Stimulated activated effector memory CD8-positive, alpha-beta T cell treated with anti-CD3 and anti-CD28 coated beads, Interleukin-12 subunit alpha, Interleukin-12 subunit beta, amount 100 ng/mL, for 72 hours (primary cell): ENCODE data around the gene ZNF124.
"Not testable (repeated sequence)": the region's sequence is repeated elsewhere in the genome, so short reads cannot be mapped to it uniquely, and the experiment has no call there.

Experiments
- ATAC-seq: fragments of 150-1000 bp; cut with Tn5 transposase; 2 replicates; pipeline ENCODE4 v1.10.0; 2021
- DNase-seq, 2 donors: peaks; one replicate each; pipeline ENCODE4 v3.0.0; 2021 to 2022; ENCODE audit warnings: low spot score in 2 of 2
- H3K27ac Mint-ChIP-seq: one replicate; pipeline ENCODE4 v1.8.0; 2022; ENCODE audit warnings: mild to moderate bottlenecking, mixed read lengths
- H3K36me3 Mint-ChIP-seq: one replicate; pipeline ENCODE4 v1.8.0; 2022; ENCODE audit warnings: mild to moderate bottlenecking, mixed read lengths
- H3K4me1 Mint-ChIP-seq: one replicate; pipeline ENCODE4 v1.8.0; 2022; ENCODE audit warnings: mixed read lengths
- H3K4me3 Mint-ChIP-seq: one replicate; pipeline ENCODE4 v1.8.0; 2022; ENCODE audit warnings: mild to moderate bottlenecking, mixed read lengths
- H3K9me3 Mint-ChIP-seq: one replicate; pipeline ENCODE4 v1.8.0; 2022; ENCODE audit warnings: mixed read lengths

Gene ZNF124

GRCh38 chr1:247185667-247186066 lies 13.8 kb upstream of the ZNF124 start:
- ATAC-seq = no peak
- no peak overlapping the region for H3K27ac Mint-ChIP-seq
- H3K9me3 Mint-ChIP-seq = peaks cover 27% of the 10 kb centered on the region

GRCh38 chr1:247184254-247184653 lies 12.4 kb upstream of the ZNF124 start:
- no peak overlapping the region for H3K27ac Mint-ChIP-seq
- H3K4me1 Mint-ChIP-seq = no peaks in the 10 kb centered on the region
- no peak for ATAC-seq
- peaks cover 4% of the 10 kb centered on the region for H3K36me3 Mint-ChIP-seq
- no peak for DNase-seq
- H3K9me3 Mint-ChIP-seq = peaks cover 23% of the 10 kb centered on the region
- H3K4me3 Mint-ChIP-seq = no peak overlapping the region

More at GRCh38 chr1:247185667-247186066, 13.8 kb upstream of the ZNF124 start:
- no peak overlapping the region for H3K4me3 Mint-ChIP-seq
- no peaks in the 10 kb centered on the region for H3K4me1 Mint-ChIP-seq
- H3K36me3 Mint-ChIP-seq = peaks cover 18% of the 10 kb centered on the region
- no peak for DNase-seq

GRCh38 chr1:247182994-247183393 lies 11.2 kb upstream of the ZNF124 start:
- H3K4me1 Mint-ChIP-seq = no peaks in the 10 kb centered on the region
- peaks cover 25% of the 10 kb centered on the region for H3K9me3 Mint-ChIP-seq
- no peaks in the 10 kb centered on the region for H3K36me3 Mint-ChIP-seq
- DNase-seq (no peak), ATAC-seq (no peak)
- H3K27ac Mint-ChIP-seq = no peak overlapping the region
- no peak overlapping the region for H3K4me3 Mint-ChIP-seq

GRCh38 chr1:247180581-247180980 lies 8.8 kb upstream of the ZNF124 start:
- peaks cover 20% of the 10 kb centered on the region for H3K9me3 Mint-ChIP-seq
- no peak overlapping the region for H3K27ac Mint-ChIP-seq
- DNase-seq (no peak), ATAC-seq (no peak)
- no peak overlapping the region for H3K4me3 Mint-ChIP-seq
- no peaks in the 10 kb centered on the region for H3K36me3 Mint-ChIP-seq
- no peaks in the 10 kb centered on the region for H3K4me1 Mint-ChIP-seq

- DNase-seq (no peak), ATAC-seq (no peak)
- H3K4me1 Mint-ChIP-seq = no peaks in the 10 kb centered on the region
- no peak overlapping the region for H3K27ac Mint-ChIP-seq
- peaks cover 12% of the 10 kb centered on the region for H3K9me3 Mint-ChIP-seq
- H3K36me3 Mint-ChIP-seq = no peaks in the 10 kb centered on the region
- no peak overlapping the region for H3K4me3 Mint-ChIP-seq
Observed at GRCh38 chr1:247177755-247178154, 5.9 kb upstream of the ZNF124 start.

GRCh38 chr1:247175458-247175857 lies 3.6 kb upstream of the ZNF124 start:
- no peaks in the 10 kb centered on the region for H3K36me3 Mint-ChIP-seq
- peaks cover 10% of the 10 kb centered on the region for H3K9me3 Mint-ChIP-seq
- no peak for ATAC-seq
- H3K4me1 Mint-ChIP-seq = peaks cover 1% of the 10 kb centered on the region
- no peak overlapping the region for H3K27ac Mint-ChIP-seq
- no peak for DNase-seq
- no peak overlapping the region for H3K4me3 Mint-ChIP-seq

GRCh38 chr1:247173431-247173830 lies 1.6 kb upstream of the ZNF124 start:
- Mint-ChIP-seq H3K4me3 (no peak overlapping the region), H3K27ac (no peak overlapping the region), H3K36me3 (no peaks in the 10 kb centered on the region), H3K4me1 (peaks cover 6% of the 10 kb centered on the region), H3K9me3 (peaks cover 4% of the 10 kb centered on the region)
- ATAC-seq = no peak
- DNase-seq = no peak

GRCh38 chr1:247172996-247173395 lies 1.2 kb upstream of the ZNF124 start:
- peaks cover 6% of the 10 kb centered on the region for H3K4me1 Mint-ChIP-seq
- no peak overlapping the region for H3K4me3 Mint-ChIP-seq
- ATAC-seq (no peak), DNase-seq (no peak)
- no peaks in the 10 kb centered on the region for H3K36me3 Mint-ChIP-seq
- H3K9me3 Mint-ChIP-seq = peaks cover 4% of the 10 kb centered on the region
- no peak overlapping the region for H3K27ac Mint-ChIP-seq

- ATAC-seq = peak; percentile 79
- not testable (repeated sequence) for H3K9me3 Mint-ChIP-seq, H3K27ac Mint-ChIP-seq, DNase-seq, H3K36me3 Mint-ChIP-seq, H3K4me3 Mint-ChIP-seq
- peaks cover 17% of the 10 kb centered on the region for H3K4me1 Mint-ChIP-seq
Observed at GRCh38 chr1:247171443-247171842, 377 bp downstream of the ZNF124 start.

- ATAC-seq (peak; percentile 45), DNase-seq (no peak)
- Mint-ChIP-seq H3K4me3 (no peak overlapping the region), H3K4me1 (peaks cover 35% of the 10 kb centered on the region), H3K9me3 (peaks cover 37% of the 10 kb centered on the region), H3K36me3 (peaks cover 7% of the 10 kb centered on the region), H3K27ac (no peak overlapping the region)
Observed at GRCh38 chr1:247165674-247166073, 6.1 kb downstream of the ZNF124 start.

GRCh38 chr1:247164694-247165093 lies 7.1 kb downstream of the ZNF124 start:
- DNase-seq = no peak
- H3K4me3 Mint-ChIP-seq = no peak overlapping the region
- no peak overlapping the region for H3K27ac Mint-ChIP-seq
- peaks cover 29% of the 10 kb centered on the region for H3K4me1 Mint-ChIP-seq
- peaks cover 7% of the 10 kb centered on the region for H3K36me3 Mint-ChIP-seq
- ATAC-seq = no peak
- peaks cover 39% of the 10 kb centered on the region for H3K9me3 Mint-ChIP-seq

- Mint-ChIP-seq H3K9me3 (peaks cover 26% of the 10 kb centered on the region), H3K36me3 (peaks cover 48% of the 10 kb centered on the region)
- ATAC-seq = no peak
Observed at GRCh38 chr1:247156787-247157232, 15.0 kb downstream of the ZNF124 start.

GRCh38 chr1:247147781-247148180 lies 24.0 kb downstream of the ZNF124 start:
- DNase-seq = no peak
- no peak overlapping the region for H3K4me3 Mint-ChIP-seq
- peaks cover 12% of the 10 kb centered on the region for H3K36me3 Mint-ChIP-seq
- H3K27ac Mint-ChIP-seq = no peak overlapping the region
- ATAC-seq = no peak
- peaks cover 29% of the 10 kb centered on the region for H3K9me3 Mint-ChIP-seq
- no peaks in the 10 kb centered on the region for H3K4me1 Mint-ChIP-seq

More at GRCh38 chr1:247156787-247157232, 15.0 kb downstream of the ZNF124 start:
- H3K4me3 Mint-ChIP-seq = no peak overlapping the region
- DNase-seq = no peak
- no peaks in the 10 kb centered on the region for H3K4me1 Mint-ChIP-seq
- H3K27ac Mint-ChIP-seq = no peak overlapping the region

GRCh38 chr1:247147120-247147519 lies 24.7 kb downstream of the ZNF124 start:
- DNase-seq, H3K4me1 Mint-ChIP-seq, H3K4me3 Mint-ChIP-seq, H3K27ac Mint-ChIP-seq, H3K36me3 Mint-ChIP-seq, ATAC-seq: not testable (repeated sequence)
- peaks cover 29% of the 10 kb centered on the region for H3K9me3 Mint-ChIP-seq

- H3K9me3 Mint-ChIP-seq = peaks cover 29% of the 10 kb centered on the region
- DNase-seq = no peak
- no peak for ATAC-seq
Observed at GRCh38 chr1:247146671-247147070, 25.1 kb downstream of the ZNF124 start.

GRCh38 chr1:247145279-247145678 lies 26.5 kb downstream of the ZNF124 start:
- Mint-ChIP-seq H3K36me3 (peaks cover 6% of the 10 kb centered on the region), H3K27ac (no peak overlapping the region), H3K4me3 (no peak overlapping the region), H3K4me1 (no peaks in the 10 kb centered on the region), H3K9me3 (peaks cover 30% of the 10 kb centered on the region)
- no peak for DNase-seq
- ATAC-seq = no peak

More at GRCh38 chr1:247146671-247147070, 25.1 kb downstream of the ZNF124 start:
- H3K27ac Mint-ChIP-seq = no peak overlapping the region
- peaks cover 6% of the 10 kb centered on the region for H3K36me3 Mint-ChIP-seq
- no peak overlapping the region for H3K4me3 Mint-ChIP-seq
- no peaks in the 10 kb centered on the region for H3K4me1 Mint-ChIP-seq

GRCh38 chr1:247139557-247139956 lies 32.3 kb downstream of the ZNF124 start:
- not testable (repeated sequence) for H3K4me1 Mint-ChIP-seq, H3K27ac Mint-ChIP-seq, H3K4me3 Mint-ChIP-seq, DNase-seq, ATAC-seq, H3K36me3 Mint-ChIP-seq
- H3K9me3 Mint-ChIP-seq = peaks cover 52% of the 10 kb centered on the region
